HEK293 (cell line): Measurements from ENCODE around the gene TRAF3IP1.

Experiments
- CTCF ChIP-seq: fragments of 450-650 bp; formaldehyde crosslinking; IDR thresholded peaks from 2 replicates; pipeline ENCODE4 v1.5.1; 2016; ENCODE audit warnings: missing biosample characterization, missing genetic modification characterization
- HOXD13 ChIP-seq: sonication (generic); formaldehyde crosslinking; IDR thresholded peaks from 2 replicates; pipeline ENCODE4 v1.8.0; 2022; ENCODE audit warnings: missing genetic modification reagents, borderline replicate concordance
- ZNF292 ChIP-seq: fragments of 450-650 bp; formaldehyde crosslinking; IDR thresholded peaks from 2 replicates; pipeline ENCODE4 v1.5.1; 2016; ENCODE audit warnings: low read depth, missing biosample characterization, missing genetic modification characterization, borderline replicate concordance
- ZNF398 ChIP-seq: fragments of 450-650 bp; formaldehyde crosslinking; IDR thresholded peaks from 2 replicates; pipeline ENCODE4 v1.5.1; 2017; ENCODE audit warnings: missing biosample characterization, missing genetic modification characterization
- ZNF639 ChIP-seq: fragments of 450-650 bp; formaldehyde crosslinking; IDR thresholded peaks from 2 replicates; pipeline ENCODE4 v1.5.1; 2016; ENCODE audit warnings: missing biosample characterization, missing genetic modification characterization

GRCh38 chr2:238439917-238440316 is 119.6 kb downstream of the TRAF3IP1 start:
- TF ChIP-seq ZNF398 (tag by site-specific recombination) (no peak), CTCF (no peak), ZNF639 (tag by site-specific recombination) (no peak), HOXD13 (CRISPR knock-in tag) (no peak), ZNF292 (no peak)
